Measurements from ENCODE around the gene PSMB9.
"Not testable (repeated sequence)": the region's sequence is repeated elsewhere in the genome, so short reads cannot be mapped to it uniquely, and the experiment has no call there.

The PSMB9 gene

GRCh38 chr6:32853541-32854375, at the start of gene PSMB9, which contains the start of gene TAP1:
Gene PSMB9, plus strand, starts transcription at chr6:32854192. Its CDS starts 38 bp downstream, at chr6:32854230.
Gene TAP1, minus strand, starts transcription at chr6:32853704. Its CDS starts 68 bp downstream, at chr6:32853636.
- peak; percentile 93 for DNase-seq

- not testable (repeated sequence) for DNase-seq
Observed at GRCh38 chr6:32805404-32805803, 48.6 kb upstream of the PSMB9 start.

- no peak for DNase-seq
Observed at GRCh38 chr6:32807020-32807580, 46.9 kb upstream of the PSMB9 start.

DNA sequence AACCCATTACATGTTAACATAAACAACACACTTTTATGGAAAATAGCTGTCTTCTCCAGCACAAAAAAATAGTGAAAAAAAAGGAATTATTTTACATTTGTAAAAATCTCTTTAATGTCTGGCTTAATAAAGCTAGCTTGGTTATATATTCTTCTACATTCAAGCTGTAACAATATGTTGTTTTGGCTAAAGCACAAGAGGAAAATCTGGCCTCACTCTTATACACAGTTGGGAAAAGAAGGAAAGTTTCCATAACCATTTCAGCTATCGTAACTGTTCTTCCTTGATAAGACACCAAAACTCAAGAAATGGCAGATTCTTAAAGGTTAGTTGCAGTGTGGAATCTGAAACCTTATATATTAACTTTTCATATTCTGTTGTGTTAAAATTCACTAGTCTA, 44.8 kb upstream of the PSMB9 start:
- DNase-seq, result no peak

- no peak for DNase-seq
Observed at GRCh38 chr6:32814145-32814544, 39.8 kb upstream of the PSMB9 start.

GRCh38 chr6:32815115-32815514, 38.9 kb upstream of the PSMB9 start:
- no peak for DNase-seq

- DNase-seq, result no peak
Observed at GRCh38 chr6:32815996-32816395, 38.0 kb upstream of the PSMB9 start.

DNA sequence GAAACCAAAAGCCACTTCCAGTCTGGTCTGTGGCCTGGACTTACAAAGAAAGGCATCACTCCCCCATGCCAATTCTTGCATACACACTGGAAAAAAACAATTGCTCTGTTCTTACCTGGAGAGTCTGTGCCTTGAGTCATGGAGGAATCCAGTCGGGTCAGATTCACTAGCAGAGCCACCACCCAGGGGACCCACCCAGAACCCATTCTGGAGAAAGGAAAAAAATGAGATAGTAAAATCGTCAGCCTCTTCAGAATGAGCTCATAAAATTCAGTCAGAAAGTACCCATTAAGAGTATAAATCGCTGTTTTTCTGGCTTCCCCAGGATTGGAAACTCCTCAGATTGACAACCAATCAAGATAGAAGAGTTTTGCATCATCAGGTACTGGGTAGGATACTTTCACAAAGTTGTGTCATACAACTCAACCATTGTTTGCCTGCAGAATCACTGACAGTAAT, 37.2 kb upstream of the PSMB9 start, which contains the start of gene HLA-DOB:
Gene HLA-DOB, minus strand, starts transcription at position 257 of the 459 bp plus-strand sequence. Its CDS starts 51 bp downstream, at position 206.
- no peak for DNase-seq

DNA sequence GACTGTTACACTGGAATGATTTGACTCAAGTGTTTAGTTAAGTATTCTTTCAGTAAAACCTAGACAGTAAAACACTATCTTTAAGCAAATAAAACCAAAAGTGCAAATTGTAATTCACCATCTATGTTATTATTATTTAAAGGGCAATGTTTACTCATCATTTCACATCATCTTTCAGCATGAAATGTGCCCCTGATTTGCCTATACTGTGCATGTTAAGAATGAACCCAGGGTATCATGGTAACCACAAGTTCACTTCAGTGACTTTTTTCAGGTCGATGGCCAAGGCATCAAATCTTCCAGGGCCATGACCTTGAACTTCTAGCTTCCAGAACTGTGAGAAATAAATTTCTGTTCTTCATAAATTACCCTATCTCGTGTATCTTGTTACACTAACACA, 35.1 kb upstream of the PSMB9 start:
- no peak for DNase-seq

GRCh38 chr6:32819729-32820128, 34.3 kb upstream of the PSMB9 start:
- DNase-seq, result no peak

DNA sequence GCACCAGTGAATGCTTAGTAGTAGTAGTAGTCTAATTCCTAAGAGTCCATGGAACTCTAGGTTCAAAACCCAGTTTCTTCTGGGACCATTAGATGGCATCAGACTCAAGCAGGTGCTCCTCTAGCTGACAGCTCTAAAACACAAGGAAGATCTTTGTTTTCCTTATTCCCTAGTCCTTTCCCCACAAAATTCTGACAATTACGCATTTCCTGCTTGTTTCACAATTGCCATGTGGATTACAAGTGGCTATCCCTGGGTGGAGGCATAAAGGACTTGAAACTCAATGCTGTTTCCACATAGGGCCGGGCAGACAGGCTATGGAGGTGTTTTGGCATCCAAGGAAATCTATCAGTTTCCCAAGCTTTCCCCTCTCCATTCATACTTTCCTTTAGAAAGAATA, 28.0 kb upstream of the PSMB9 start:
- DNase-seq, result no peak

- DNase-seq, result no peak
Observed at GRCh38 chr6:32827025-32827424, 27.0 kb upstream of the PSMB9 start.

- no peak for DNase-seq
Observed at GRCh38 chr6:32829495-32829894, 24.5 kb upstream of the PSMB9 start.

GRCh38 chr6:32830017-32830416, 24.0 kb upstream of the PSMB9 start:
- no peak for DNase-seq

- no peak for DNase-seq
Observed at GRCh38 chr6:32830936-32831335, 23.1 kb upstream of the PSMB9 start.

- DNase-seq, result no peak
Observed at GRCh38 chr6:32832535-32832934, 21.5 kb upstream of the PSMB9 start.

DNA sequence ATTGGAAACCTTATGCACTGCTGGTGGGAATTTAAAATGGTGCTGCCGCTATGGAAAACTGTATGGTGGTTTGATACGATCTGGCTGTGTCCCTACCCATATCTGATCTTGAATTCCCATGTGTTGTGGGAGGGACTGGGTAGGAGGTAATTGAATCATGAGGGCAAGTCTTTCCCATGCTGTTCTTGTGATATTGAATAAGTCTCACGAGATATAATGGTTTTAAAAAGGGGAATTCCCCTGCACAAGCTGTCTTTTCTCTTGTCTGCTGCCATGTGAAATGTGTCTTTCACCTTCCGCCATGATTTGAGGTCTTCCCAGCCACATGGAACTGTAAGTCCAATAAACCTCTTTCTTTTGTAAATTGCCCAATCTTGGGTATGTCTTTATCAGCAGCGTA, 20.3 kb upstream of the PSMB9 start:
- DNase-seq, result no peak

DNA sequence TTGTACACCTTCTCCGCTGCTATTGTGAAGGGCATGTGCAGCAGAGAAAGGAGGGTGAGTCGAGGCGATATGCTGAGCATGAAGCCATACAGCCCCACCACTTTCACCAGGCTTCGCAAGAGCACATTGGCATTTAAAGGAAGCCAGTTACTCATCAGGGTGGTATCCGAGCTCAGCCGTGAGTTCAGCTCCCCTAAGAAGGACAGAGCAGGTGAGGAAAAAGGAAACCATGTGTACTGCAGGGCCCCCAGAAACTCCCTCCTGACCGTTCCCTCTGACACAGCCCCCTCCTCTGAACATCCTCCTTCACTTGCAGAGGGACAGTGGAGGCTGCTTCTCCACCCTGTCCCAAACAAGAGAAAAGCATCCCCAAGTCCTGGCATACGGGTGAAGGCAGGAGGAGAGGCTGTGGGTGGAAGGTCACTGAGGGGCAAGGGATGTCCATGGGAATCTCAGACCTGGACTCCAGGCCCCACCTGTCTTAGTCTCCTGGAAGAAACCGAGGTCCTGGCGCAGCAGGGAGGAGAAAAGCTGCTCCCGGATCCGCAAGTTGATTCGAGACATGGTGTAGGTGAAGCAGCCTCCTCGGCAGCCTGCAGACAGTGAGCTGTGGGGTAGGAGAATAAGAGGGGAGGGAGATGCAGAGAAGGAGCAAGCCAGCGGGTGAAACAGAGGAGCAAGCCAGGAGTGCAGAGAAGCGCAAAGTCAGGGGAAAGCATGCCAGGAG, 18.7 kb upstream of the PSMB9 start:
- DNase-seq, result no peak

GRCh38 chr6:32836873-32837272, 17.1 kb upstream of the PSMB9 start:
- no peak for DNase-seq

GRCh38 chr6:32837651-32838113, 16.3 kb upstream of the PSMB9 start:
- no peak for DNase-seq

DNA sequence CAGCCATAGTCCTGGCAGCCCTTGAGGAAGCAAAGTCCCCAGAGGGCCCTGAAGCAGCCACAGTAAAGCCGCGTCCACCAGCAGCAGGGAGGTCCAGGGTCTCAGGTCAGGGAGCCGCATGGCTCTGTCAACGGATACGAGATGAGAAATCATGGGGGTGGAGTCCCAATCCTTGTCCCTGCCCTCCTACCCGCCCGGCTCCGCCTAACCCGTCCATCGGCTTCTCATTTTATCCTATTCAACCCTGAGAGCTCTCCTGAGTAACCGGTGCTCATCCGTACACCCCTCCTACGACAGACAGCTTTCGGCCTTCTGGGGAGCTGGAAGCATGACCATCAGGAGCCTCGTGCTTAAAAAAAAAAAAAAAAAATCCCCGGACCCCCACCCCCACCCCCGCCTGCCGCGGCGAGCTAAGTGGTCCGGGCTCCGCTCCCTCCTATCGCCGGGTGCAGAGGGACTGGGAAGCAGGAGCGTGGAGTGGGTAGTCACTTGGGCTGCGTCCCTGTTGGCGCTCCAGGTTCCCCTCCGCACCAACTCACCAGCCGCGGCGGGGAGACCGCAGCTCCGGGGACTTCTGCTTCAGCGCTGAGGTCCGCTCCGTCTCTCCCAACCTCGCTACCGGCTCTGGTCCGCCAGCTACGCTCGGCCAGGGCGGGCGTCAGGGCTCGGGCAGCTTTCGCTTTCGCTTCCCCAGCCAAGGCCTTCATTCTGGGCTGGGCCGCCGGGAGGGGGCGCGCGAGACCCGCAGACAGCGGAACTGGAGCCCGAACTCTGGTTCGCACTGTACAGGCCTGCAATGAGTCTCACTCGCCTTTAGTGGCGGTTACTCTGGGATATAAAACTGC, 15.7 kb upstream of the PSMB9 start, which contains the start of gene TAP2:
Gene TAP2, minus strand, starts transcription at position 626 of the 845 bp plus-strand sequence. Its CDS starts 506 bp downstream, at position 120.
- DNase-seq, result peak; percentile 99

GRCh38 chr6:32839356-32839755, 14.6 kb upstream of the PSMB9 start:
- no peak for DNase-seq
